HFFc6 (cell line): ENCODE data around the gene CORO1C. TPM values are rescaled to one million over a fixed set of nuclear protein-coding genes. Genes with fewer than 3 reads are reported as not detected.

Experiments used
- DNase-seq: peaks from one replicate; pipeline ENCODE4 v3.0.0-alpha.2; 2018
- H3K27ac Mint-ChIP-seq: 2 replicates; pipeline ENCODE4 v1.8.0; 2020; ENCODE audit warnings: mild to moderate bottlenecking, mixed read lengths
- H3K27me3 Mint-ChIP-seq: 2 replicates; pipeline ENCODE4 v1.8.0; 2021; ENCODE audit warnings: mild to moderate bottlenecking, moderate library complexity, mixed read lengths; ENCODE audit not compliant: insufficient read depth
- H3K36me3 Mint-ChIP-seq: 2 replicates; pipeline ENCODE4 v1.8.0; 2021; ENCODE audit warnings: low read depth, mixed read lengths
- H3K4me1 Mint-ChIP-seq: 2 replicates; pipeline ENCODE4 v1.8.0; 2020; ENCODE audit warnings: low read depth, mixed read lengths
- H3K4me3 Mint-ChIP-seq: 2 replicates; pipeline ENCODE4 v1.8.0; 2020; ENCODE audit warnings: mild to moderate bottlenecking, moderate library complexity, mixed read lengths
- H3K9me3 Mint-ChIP-seq: 2 replicates; pipeline ENCODE4 v1.8.0; 2020; ENCODE audit warnings: mild to moderate bottlenecking, mixed read lengths
- total RNA-seq, 6 experiments: library from RNA; stranded (reverse); fragmentation: NEBNext Ultra II Directional; extraction: Animal tissue kit (Norgen Biotek cat#: 25700); gene quantifications; 2 replicates in 1 of 6; 3 replicates in 5 of 6; pipeline ENCODE4 v1.2.3, GENCODE V29; 2021
- TF ChIP-seq, protein P1 (sequence below): fragments of 200-600 bp; sonication (generic); IDR thresholded peaks from 2 replicates; pipeline ENCODE4 v1.5.0; 2021; ENCODE audit warnings: antibody characterized with exemption, mild to moderate bottlenecking

The CORO1C gene
- total RNA-seq, 6 experiments from 2014 or later = 541 to 709 (median 649) TPM

DNA sequence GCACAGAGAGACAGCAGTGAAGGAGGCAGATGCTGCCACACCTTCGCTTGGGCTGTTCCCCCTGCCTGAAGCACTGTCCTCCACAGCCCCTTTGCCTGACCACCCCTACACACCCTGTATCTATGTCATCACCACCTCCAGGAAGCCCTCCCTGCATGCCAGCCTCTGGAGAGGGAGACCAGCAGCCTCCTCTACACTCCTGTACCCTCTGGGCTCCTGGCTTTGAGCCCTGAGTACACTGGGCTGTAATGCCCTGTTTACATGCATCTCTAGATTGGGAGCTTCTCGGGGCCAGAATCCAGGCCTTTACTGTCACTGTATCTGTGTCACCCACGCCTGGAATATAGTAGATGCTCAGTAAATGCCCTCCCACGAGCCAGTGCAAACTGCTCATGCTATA is 127.6 kb downstream of the CORO1C start:
- DNase-seq = no peak
- no peaks in the 10 kb centered on the region for H3K36me3 Mint-ChIP-seq
- H3K4me1 Mint-ChIP-seq = 0 out of 2 replicates have a peak, but pooled peaks cover 7% of the 10 kb centered on the region
- H3K27me3 Mint-ChIP-seq = peaks cover 6% of the 10 kb centered on the region
- H3K9me3 Mint-ChIP-seq = no peaks in the 10 kb centered on the region
- TF ChIP-seq, protein P1, sequence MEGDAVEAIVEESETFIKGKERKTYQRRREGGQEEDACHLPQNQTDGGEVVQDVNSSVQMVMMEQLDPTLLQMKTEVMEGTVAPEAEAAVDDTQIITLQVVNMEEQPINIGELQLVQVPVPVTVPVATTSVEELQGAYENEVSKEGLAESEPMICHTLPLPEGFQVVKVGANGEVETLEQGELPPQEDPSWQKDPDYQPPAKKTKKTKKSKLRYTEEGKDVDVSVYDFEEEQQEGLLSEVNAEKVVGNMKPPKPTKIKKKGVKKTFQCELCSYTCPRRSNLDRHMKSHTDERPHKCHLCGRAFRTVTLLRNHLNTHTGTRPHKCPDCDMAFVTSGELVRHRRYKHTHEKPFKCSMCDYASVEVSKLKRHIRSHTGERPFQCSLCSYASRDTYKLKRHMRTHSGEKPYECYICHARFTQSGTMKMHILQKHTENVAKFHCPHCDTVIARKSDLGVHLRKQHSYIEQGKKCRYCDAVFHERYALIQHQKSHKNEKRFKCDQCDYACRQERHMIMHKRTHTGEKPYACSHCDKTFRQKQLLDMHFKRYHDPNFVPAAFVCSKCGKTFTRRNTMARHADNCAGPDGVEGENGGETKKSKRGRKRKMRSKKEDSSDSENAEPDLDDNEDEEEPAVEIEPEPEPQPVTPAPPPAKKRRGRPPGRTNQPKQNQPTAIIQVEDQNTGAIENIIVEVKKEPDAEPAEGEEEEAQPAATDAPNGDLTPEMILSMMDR = no peak
- no peak overlapping the region for H3K4me3 Mint-ChIP-seq
- no peak overlapping the region for H3K27ac Mint-ChIP-seq

DNA sequence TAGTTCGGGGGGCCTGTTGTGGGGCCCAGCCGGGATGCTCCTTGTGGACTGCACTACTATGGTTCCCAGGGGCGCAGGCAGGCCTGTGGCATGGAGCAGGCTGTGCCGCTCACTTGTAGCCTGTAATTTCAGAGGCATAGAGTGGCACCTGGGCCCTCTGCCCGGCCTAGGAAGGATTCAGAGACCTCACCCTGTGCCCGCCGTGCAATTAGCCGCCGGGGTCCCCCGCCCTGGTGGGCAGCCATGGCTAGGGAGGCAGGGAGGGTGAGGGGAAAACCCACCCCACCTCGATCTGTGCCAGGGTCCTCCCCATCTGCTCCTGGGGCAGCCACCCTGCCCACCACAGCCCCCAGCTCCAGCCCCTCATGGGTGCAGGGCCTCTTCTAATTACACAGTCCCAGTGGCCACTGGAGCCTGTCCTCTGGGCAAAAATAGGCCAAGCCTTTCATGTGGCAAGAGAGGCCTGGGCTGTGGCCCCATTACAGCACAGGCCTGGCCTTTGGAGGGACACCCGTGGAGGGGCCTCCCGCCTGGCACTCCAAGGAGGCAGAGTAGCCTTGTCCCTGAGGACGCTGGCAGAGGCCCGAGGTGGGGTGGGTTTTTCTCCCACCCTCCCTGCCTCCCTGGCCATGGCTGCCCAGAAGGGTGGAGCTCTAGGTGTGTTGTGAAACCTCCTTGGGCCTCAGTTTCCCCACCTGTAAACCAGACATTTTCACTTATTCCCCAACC is 128.2 kb downstream of the CORO1C start:
- H3K4me1 Mint-ChIP-seq = peaks cover 7% of the 10 kb centered on the region; the same call in 1 of the 2 replicates
- no peaks in the 10 kb centered on the region for H3K9me3 Mint-ChIP-seq
- peaks cover 6% of the 10 kb centered on the region for H3K27me3 Mint-ChIP-seq
- no peak overlapping the region for H3K27ac Mint-ChIP-seq
- no peak for DNase-seq
- no peaks in the 10 kb centered on the region for H3K36me3 Mint-ChIP-seq
- TF ChIP-seq, protein P1 = no peak
- no peak overlapping the region for H3K4me3 Mint-ChIP-seq

- no peak for DNase-seq
- Mint-ChIP-seq H3K9me3 (no peaks in the 10 kb centered on the region), H3K4me1 (peaks cover 7% of the 10 kb centered on the region; the same call in 1 of the 2 replicates), H3K36me3 (no peaks in the 10 kb centered on the region), H3K27ac (no peak overlapping the region), H3K4me3 (no peak overlapping the region), H3K27me3 (peaks cover 6% of the 10 kb centered on the region)
- TF ChIP-seq, protein P1 = no peak
These were observed 129.1 kb downstream of the CORO1C start for GRCh38 chr12:108602209-108602705.

DNA sequence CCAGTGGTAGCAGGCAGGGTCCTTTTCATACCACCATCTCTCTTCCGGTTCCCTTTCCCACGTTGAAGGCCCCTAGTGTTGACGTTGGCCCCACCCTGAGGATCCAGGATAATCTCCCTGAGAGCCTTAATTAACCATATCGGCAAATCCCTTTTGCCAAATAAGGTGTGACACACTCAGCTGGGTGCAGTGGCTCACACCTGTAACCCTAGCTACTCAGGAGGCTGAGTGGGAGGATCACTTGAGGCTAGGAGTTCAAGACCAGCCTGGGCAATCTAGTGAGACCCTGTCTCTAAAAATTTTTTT is 130.7 kb downstream of the CORO1C start:
- H3K9me3 Mint-ChIP-seq = no peaks in the 10 kb centered on the region
- peaks cover 6% of the 10 kb centered on the region for H3K27me3 Mint-ChIP-seq
- H3K36me3 Mint-ChIP-seq = no peaks in the 10 kb centered on the region
- peaks cover 7% of the 10 kb centered on the region; the same call in 1 of the 2 replicates for H3K4me1 Mint-ChIP-seq
- H3K27ac Mint-ChIP-seq = no peak overlapping the region
- no peak overlapping the region for H3K4me3 Mint-ChIP-seq
- TF ChIP-seq, protein P1 = no peak
- DNase-seq = no peak

DNA sequence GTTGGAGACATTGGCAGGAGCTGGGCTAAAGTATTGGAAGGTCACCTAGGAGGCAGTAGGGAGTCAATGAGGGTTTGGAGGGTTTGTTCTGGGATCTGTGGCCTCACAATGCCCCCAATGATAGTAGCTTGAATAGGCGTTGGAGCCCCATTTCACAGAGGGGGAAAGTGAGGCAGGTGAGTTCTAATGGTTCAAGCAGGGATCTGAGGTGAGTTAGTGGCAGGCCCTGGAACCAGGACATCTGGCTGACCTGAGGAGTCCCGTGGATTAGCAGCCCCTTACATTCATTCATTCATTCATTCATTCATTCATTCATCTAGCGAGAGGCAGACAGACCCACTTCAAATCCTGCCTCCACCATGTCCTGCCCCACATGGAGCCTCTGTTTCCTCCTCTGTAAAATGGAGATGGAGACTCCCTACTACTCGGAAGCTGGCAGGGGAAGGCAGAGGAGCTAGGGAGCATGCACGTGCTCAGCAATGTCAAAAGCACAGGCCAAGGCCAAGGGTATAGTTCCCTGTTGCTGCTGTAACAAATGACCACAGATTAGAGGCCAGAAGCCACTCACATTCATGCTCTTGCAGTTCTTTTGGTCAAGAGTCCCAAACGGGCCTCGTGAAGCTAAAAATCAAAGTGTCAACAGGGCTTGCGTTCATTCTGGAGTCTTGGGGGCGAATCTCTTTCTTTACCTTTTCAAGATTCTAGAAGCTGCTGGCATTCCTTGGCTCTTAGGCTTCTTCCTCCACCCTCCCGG is 131.2 kb downstream of the CORO1C start:
- H3K4me3 Mint-ChIP-seq = no peak overlapping the region
- no peak for DNase-seq
- peaks cover 2% of the 10 kb centered on the region; the same call in 1 of the 2 replicates for H3K4me1 Mint-ChIP-seq
- TF ChIP-seq, protein P1 = no peak
- no peaks in the 10 kb centered on the region for H3K9me3 Mint-ChIP-seq
- H3K27me3 Mint-ChIP-seq = peaks cover 6% of the 10 kb centered on the region
- no peaks in the 10 kb centered on the region for H3K36me3 Mint-ChIP-seq
- no peak overlapping the region for H3K27ac Mint-ChIP-seq
